H1 (cell line): ENCODE results near the gene SPDYE3.
"Not testable (repeated sequence)": the region's sequence is repeated elsewhere in the genome, so short reads cannot be mapped to it uniquely, and the experiment has no call there.

ENCODE experiments used
- ATF2 ChIP-seq: IDR thresholded peaks from 2 replicates; pipeline ENCODE4 v1.6.1; 2012; ENCODE audit warnings: low read length, inconsistent platforms
- CTCF ChIP-seq, 3 experiments: IDR thresholded peaks; 1 replicate in 2 of 3; 2 replicates in 1 of 3; pipeline versions ENCODE4 v1.5.1 to v1.6.1; 2011; ENCODE audit warnings: low read length in 3 of 3, mild to moderate bottlenecking in 3 of 3, inconsistent platforms in 2 of 3, low read depth in 1 of 3, moderate library complexity in 1 of 3; ENCODE audit not compliant: insufficient read depth in 1 of 3; ENCODE audit errors: control extremely low read depth in 1 of 3
- EP300 ChIP-seq, 2 experiments: IDR thresholded peaks; 1 replicate in 1 of 2; 2 replicates in 1 of 2; pipeline ENCODE4 v1.6.1; 2011 to 2012; ENCODE audit warnings: low read depth in 2 of 2, low read length in 2 of 2, mild to moderate bottlenecking in 2 of 2, borderline replicate concordance in 1 of 2, inconsistent platforms in 1 of 2, moderate library complexity in 1 of 2
- FOSL1 ChIP-seq: IDR thresholded peaks from 2 replicates; pipeline ENCODE4 v1.6.1; 2011; ENCODE audit warnings: mild to moderate bottlenecking, low read depth, low read length, moderate library complexity; ENCODE audit not compliant: insufficient read depth
- POLR2A ChIP-seq, 2 experiments: IDR thresholded peaks; 1 replicate in 1 of 2; 2 replicates in 1 of 2; pipeline ENCODE4 v1.6.1; 2011; ENCODE audit warnings: low read depth in 2 of 2, low read length in 2 of 2, mild to moderate bottlenecking in 2 of 2; ENCODE audit errors: control extremely low read depth in 1 of 2
- POU5F1 ChIP-seq: IDR thresholded peaks from 2 replicates; pipeline ENCODE4 v1.6.1; 2011; ENCODE audit warnings: low read depth, mild to moderate bottlenecking, low read length, moderate library complexity
- RAD21 ChIP-seq, 2 experiments: IDR thresholded peaks in 1 of 2; conservative IDR thresholded peaks in 1 of 2; 2 replicates each; pipeline ENCODE4 v1.6.1; 2011; ENCODE audit warnings: low read depth in 2 of 2, low read length in 2 of 2, improper control_type of control experiment in 1 of 2, inconsistent platforms in 1 of 2, mild to moderate bottlenecking in 1 of 2, moderate library complexity in 1 of 2
- TBP ChIP-seq: IDR thresholded peaks from 2 replicates; pipeline ENCODE4 v1.6.1; 2011; ENCODE audit warnings: low read depth, low read length, improper control_type of control experiment
- TCF12 ChIP-seq: IDR thresholded peaks from 2 replicates; pipeline ENCODE4 v1.6.1; 2011; ENCODE audit warnings: low read depth, mild to moderate bottlenecking, low read length
- YY1 ChIP-seq: IDR thresholded peaks from 2 replicates; pipeline ENCODE4 v1.6.1; 2011; ENCODE audit warnings: low read depth, mild to moderate bottlenecking, low read length
- ZNF274 ChIP-seq: IDR thresholded peaks from 2 replicates; pipeline ENCODE4 v1.7.0; 2012; ENCODE audit warnings: low read length, borderline replicate concordance; ENCODE audit errors: extremely low read depth

DNA sequence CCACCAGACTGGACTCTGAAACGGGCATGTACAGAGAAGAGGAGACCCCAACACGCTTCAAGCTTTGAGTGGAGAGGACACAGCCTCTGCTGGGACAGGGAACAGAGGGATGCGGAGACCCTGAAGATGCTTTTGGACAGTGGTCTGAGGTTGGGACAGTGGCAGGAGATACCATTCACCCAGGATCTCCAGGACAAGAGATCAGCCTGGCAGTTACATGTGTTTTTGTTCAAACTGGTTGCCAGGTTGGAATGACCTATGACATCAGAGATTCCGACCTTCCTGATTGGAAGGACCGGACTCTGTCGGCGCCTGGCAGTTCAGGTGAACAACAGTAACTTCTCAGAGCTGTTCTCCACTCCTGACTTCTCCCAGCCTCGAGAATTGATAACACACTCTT is at the start of gene SPDYE3:
- not testable (repeated sequence) for TF ChIP-seq CTCF (IDR thresholded peaks at IDR 0.05; ENCODE audit: control extremely low read depth in 1 of 3, insufficient read depth in 1 of 3, low read depth in 1 of 3, low read length in 3 of 3); TCF12; RAD21 (IDR thresholded peaks at IDR 0.05 in 1 of 2, conservative IDR thresholded peaks at IDR 0.05 in 1 of 2; ENCODE audit: low read depth in 2 of 2, low read length in 2 of 2); POLR2A (IDR thresholded peaks at IDR 0.05; ENCODE audit: control extremely low read depth in 1 of 2, low read depth in 2 of 2, low read length in 2 of 2); TBP; YY1; EP300 (IDR thresholded peaks at IDR 0.05; ENCODE audit: borderline replicate concordance in 1 of 2, low read depth in 2 of 2, low read length in 2 of 2); ATF2; ZNF274; FOSL1; POU5F1
